ENCODE measurements around the gene FCGR3A. TPM values are rescaled to one million over a fixed set of nuclear protein-coding genes. Genes with fewer than 3 reads are reported as not detected.

Gene FCGR3A
- total and polyA plus RNA-seq, 2 experiments from 2014 or later = not detected

DNA sequence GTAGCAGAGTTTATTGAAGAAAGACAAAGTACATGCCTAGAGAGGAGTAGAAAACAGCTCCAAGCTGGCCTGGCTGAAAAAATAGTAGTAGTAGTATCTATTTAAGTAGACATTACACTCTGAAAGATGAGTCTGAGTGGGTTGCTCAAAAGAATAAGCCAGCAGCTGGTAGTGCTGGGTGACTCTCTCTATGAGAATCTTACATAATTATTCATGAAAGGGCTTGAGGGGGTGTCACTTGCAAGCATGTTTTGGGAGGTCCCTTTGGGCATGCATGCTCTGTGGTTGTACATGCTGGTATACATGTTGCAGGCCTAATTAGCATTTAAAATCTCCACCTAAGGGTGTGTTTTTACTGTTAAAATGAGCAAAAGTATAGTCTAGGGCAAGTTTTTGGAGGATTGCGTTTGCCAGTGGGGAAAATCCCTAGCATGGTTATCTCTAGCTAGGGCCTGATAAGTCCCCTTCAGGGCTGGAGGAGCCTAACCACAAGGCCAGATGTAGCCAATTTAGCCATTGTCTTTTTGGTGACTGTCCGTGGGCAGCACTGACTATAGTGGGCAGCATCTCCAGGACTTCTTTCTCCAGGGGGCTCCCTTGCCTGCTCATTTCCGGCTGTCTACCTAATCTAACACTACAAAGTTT, 55.4 kb downstream of the FCGR3A start (continued):
- TF ChIP-seq, protein P1, sequence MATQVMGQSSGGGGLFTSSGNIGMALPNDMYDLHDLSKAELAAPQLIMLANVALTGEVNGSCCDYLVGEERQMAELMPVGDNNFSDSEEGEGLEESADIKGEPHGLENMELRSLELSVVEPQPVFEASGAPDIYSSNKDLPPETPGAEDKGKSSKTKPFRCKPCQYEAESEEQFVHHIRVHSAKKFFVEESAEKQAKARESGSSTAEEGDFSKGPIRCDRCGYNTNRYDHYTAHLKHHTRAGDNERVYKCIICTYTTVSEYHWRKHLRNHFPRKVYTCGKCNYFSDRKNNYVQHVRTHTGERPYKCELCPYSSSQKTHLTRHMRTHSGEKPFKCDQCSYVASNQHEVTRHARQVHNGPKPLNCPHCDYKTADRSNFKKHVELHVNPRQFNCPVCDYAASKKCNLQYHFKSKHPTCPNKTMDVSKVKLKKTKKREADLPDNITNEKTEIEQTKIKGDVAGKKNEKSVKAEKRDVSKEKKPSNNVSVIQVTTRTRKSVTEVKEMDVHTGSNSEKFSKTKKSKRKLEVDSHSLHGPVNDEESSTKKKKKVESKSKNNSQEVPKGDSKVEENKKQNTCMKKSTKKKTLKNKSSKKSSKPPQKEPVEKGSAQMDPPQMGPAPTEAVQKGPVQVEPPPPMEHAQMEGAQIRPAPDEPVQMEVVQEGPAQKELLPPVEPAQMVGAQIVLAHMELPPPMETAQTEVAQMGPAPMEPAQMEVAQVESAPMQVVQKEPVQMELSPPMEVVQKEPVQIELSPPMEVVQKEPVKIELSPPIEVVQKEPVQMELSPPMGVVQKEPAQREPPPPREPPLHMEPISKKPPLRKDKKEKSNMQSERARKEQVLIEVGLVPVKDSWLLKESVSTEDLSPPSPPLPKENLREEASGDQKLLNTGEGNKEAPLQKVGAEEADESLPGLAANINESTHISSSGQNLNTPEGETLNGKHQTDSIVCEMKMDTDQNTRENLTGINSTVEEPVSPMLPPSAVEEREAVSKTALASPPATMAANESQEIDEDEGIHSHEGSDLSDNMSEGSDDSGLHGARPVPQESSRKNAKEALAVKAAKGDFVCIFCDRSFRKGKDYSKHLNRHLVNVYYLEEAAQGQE (IDR thresholded peaks at IDR 0.05; ENCODE audit: unreplicated experiment) = no peak
- TF ChIP-seq POLR2AphosphoS5 (IDR thresholded peaks at IDR 0.05; ENCODE audit: low read depth) (no peak), NANOG (IDR thresholded peaks at IDR 0.05; ENCODE audit: borderline replicate concordance) (no peak), JUNB (IDR thresholded peaks at IDR 0.05; ENCODE audit: unreplicated experiment) (no peak), STAT1 (IDR thresholded peaks at IDR 0.05; ENCODE audit: unreplicated experiment) (no peak), ZNF114 (CRISPR knock-in tag; IDR thresholded peaks at IDR 0.05) (no peak), ZNF331 (CRISPR knock-in tag; IDR thresholded peaks at IDR 0.05; ENCODE audit: low read depth) (no peak), EZH2phosphoT487 (IDR thresholded peaks at IDR 0.05; ENCODE audit: unreplicated experiment) (no peak)
- TF ChIP-seq, protein P2, sequence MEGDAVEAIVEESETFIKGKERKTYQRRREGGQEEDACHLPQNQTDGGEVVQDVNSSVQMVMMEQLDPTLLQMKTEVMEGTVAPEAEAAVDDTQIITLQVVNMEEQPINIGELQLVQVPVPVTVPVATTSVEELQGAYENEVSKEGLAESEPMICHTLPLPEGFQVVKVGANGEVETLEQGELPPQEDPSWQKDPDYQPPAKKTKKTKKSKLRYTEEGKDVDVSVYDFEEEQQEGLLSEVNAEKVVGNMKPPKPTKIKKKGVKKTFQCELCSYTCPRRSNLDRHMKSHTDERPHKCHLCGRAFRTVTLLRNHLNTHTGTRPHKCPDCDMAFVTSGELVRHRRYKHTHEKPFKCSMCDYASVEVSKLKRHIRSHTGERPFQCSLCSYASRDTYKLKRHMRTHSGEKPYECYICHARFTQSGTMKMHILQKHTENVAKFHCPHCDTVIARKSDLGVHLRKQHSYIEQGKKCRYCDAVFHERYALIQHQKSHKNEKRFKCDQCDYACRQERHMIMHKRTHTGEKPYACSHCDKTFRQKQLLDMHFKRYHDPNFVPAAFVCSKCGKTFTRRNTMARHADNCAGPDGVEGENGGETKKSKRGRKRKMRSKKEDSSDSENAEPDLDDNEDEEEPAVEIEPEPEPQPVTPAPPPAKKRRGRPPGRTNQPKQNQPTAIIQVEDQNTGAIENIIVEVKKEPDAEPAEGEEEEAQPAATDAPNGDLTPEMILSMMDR (conservative IDR thresholded peaks at IDR 0.05; ENCODE audit: low read depth in 2 of 2) = no peak

DNA sequence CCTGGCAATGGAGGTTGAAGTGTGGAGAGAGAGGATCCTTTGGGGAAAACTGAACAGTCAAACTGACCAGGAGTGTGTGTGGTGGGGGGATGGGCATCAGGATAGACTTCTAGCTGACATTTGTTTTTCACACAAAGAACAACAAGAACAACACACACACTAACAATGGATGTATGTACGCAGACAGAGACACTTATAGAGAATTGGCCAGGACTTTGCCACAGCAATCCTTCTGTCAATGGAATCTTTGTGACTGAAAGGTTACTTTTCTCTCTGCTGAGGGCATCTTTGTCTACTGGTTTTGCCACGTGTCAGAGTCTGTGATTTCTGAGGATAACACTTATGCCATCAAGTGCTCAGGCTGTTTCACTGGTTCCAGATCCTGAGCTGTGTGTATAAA, 56.8 kb downstream of the FCGR3A start:
- Mint-ChIP-seq H3K4me3 (no peak overlapping the region), H3K9me3 (no peaks in the 10 kb centered on the region), H3K4me1 (peaks cover 1% of the 10 kb centered on the region; the same call in 1 of the 3 replicates), H3K36me3 (ENCODE audit: low read depth) (no peaks in the 10 kb centered on the region), H3K27ac (no peak overlapping the region), H3K27me3 (ENCODE audit: insufficient read depth, low read depth, poor library complexity) (peaks cover 1% of the 10 kb centered on the region)
- H2AFZ ChIP-seq = no peak overlapping the region
- H4K20me1 ChIP-seq (replicated peaks; ENCODE audit: insufficient read depth) = no peaks in the 10 kb centered on the region
- no peaks in the 10 kb centered on the region for H3F3A ChIP-seq (replicated peaks; ENCODE audit: low read depth)
- ATAC-seq = no peak
- no peak overlapping the region for H3K4me2 ChIP-seq
- no peak overlapping the region for H3K4me3 ChIP-seq
- no peak for DNase-seq (ENCODE audit: low spot score)
- H3K27me3 ChIP-seq (ENCODE audit: insufficient read depth) = no peaks in the 10 kb centered on the region
- H3K4me1 ChIP-seq (ENCODE audit: insufficient read depth) = no peaks in the 10 kb centered on the region
- no peak overlapping the region for H3K27ac ChIP-seq (ENCODE audit: low read depth)
- H3K79me2 ChIP-seq (replicated peaks; ENCODE audit: insufficient read depth) = no peaks in the 10 kb centered on the region
- H3K36me3 ChIP-seq (ENCODE audit: insufficient read depth) = no peaks in the 10 kb centered on the region
- H3K9me2 ChIP-seq (ENCODE audit: insufficient read depth) = no peaks in the 10 kb centered on the region
- TF ChIP-seq NANOG (IDR thresholded peaks at IDR 0.05; ENCODE audit: borderline replicate concordance) (no peak), JUNB (IDR thresholded peaks at IDR 0.05; ENCODE audit: unreplicated experiment) (no peak), EZH2 (IDR thresholded peaks at IDR 0.05; ENCODE audit: low read depth, unreplicated experiment) (no peak), ZNF331 (CRISPR knock-in tag; IDR thresholded peaks at IDR 0.05; ENCODE audit: low read depth) (no peak)
- TF ChIP-seq, protein P3, sequence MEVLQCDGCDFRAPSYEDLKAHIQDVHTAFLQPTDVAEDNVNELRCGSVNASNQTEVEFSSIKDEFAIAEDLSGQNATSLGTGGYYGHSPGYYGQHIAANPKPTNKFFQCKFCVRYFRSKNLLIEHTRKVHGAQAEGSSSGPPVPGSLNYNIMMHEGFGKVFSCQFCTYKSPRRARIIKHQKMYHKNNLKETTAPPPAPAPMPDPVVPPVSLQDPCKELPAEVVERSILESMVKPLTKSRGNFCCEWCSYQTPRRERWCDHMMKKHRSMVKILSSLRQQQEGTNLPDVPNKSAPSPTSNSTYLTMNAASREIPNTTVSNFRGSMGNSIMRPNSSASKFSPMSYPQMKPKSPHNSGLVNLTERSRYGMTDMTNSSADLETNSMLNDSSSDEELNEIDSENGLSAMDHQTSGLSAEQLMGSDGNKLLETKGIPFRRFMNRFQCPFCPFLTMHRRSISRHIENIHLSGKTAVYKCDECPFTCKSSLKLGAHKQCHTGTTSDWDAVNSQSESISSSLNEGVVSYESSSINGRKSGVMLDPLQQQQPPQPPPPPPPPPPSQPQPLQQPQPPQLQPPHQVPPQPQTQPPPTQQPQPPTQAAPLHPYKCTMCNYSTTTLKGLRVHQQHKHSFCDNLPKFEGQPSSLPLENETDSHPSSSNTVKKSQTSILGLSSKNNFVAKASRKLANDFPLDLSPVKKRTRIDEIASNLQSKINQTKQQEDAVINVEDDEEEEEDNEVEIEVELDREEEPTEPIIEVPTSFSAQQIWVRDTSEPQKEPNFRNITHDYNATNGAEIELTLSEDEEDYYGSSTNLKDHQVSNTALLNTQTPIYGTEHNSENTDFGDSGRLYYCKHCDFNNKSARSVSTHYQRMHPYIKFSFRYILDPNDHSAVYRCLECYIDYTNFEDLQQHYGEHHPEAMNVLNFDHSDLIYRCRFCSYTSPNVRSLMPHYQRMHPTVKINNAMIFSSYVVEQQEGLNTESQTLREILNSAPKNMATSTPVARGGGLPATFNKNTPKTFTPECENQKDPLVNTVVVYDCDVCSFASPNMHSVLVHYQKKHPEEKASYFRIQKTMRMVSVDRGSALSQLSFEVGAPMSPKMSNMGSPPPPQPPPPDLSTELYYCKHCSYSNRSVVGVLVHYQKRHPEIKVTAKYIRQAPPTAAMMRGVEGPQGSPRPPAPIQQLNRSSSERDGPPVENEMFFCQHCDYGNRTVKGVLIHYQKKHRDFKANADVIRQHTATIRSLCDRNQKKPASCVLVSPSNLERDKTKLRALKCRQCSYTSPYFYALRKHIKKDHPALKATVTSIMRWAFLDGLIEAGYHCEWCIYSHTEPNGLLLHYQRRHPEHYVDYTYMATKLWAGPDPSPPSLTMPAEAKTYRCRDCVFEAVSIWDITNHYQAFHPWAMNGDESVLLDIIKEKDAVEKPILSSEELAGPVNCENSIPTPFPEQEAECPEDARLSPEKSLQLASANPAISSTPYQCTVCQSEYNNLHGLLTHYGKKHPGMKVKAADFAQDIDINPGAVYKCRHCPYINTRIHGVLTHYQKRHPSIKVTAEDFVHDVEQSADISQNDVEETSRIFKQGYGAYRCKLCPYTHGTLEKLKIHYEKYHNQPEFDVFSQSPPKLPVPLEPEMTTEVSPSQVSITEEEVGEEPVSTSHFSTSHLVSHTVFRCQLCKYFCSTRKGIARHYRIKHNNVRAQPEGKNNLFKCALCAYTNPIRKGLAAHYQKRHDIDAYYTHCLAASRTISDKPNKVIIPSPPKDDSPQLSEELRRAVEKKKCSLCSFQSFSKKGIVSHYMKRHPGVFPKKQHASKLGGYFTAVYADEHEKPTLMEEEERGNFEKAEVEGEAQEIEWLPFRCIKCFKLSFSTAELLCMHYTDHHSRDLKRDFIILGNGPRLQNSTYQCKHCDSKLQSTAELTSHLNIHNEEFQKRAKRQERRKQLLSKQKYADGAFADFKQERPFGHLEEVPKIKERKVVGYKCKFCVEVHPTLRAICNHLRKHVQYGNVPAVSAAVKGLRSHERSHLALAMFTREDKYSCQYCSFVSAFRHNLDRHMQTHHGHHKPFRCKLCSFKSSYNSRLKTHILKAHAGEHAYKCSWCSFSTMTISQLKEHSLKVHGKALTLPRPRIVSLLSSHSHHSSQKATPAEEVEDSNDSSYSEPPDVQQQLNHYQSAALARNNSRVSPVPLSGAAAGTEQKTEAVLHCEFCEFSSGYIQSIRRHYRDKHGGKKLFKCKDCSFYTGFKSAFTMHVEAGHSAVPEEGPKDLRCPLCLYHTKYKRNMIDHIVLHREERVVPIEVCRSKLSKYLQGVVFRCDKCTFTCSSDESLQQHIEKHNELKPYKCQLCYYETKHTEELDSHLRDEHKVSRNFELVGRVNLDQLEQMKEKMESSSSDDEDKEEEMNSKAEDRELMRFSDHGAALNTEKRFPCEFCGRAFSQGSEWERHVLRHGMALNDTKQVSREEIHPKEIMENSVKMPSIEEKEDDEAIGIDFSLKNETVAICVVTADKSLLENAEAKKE (CRISPR knock-in tag; IDR thresholded peaks at IDR 0.05) = no peak
- TF ChIP-seq, protein P4, sequence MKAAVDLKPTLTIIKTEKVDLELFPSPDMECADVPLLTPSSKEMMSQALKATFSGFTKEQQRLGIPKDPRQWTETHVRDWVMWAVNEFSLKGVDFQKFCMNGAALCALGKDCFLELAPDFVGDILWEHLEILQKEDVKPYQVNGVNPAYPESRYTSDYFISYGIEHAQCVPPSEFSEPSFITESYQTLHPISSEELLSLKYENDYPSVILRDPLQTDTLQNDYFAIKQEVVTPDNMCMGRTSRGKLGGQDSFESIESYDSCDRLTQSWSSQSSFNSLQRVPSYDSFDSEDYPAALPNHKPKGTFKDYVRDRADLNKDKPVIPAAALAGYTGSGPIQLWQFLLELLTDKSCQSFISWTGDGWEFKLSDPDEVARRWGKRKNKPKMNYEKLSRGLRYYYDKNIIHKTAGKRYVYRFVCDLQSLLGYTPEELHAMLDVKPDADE (IDR thresholded peaks at IDR 0.05) = no peak

Measured in GM23338 (cell line).